ENCODE results near the gene ZNF608. TPM values are rescaled to one million over a fixed set of nuclear protein-coding genes. Genes with fewer than 3 reads are reported as not detected.

ZNF608 gene
- total RNA-seq, 3 donors from 2014 or later (not counting 1 experiment from before 2014, with no cell fraction given): 0.39 to 6.6 TPM; not detected in 1

- intact Hi-C loops (cut with micrococcal nuclease): no loop called here
- H3K4me3 Mint-ChIP-seq: no peak overlapping the region
Measured at GRCh38 chr5:124755041-124755440, 8.6 kb upstream of the ZNF608 start.

GRCh38 chr5:124754206-124754927 lies 7.9 kb upstream of the ZNF608 start:
- intact Hi-C loops (cut with micrococcal nuclease): no loop called here
- TF ChIP-seq CTCF (IDR thresholded peaks at IDR 0.05): no peak
- H3K9me3 Mint-ChIP-seq: peaks cover 0 to 2% of the 10 kb centered on the region in 2 donors
- Histone ChIP-seq H3K4me1 (ENCODE audit: control insufficient read depth, insufficient read depth, low read length) (no peaks in the 10 kb centered on the region), H3K9me3 (ENCODE audit: control insufficient read depth, insufficient read depth, low read length) (no peaks in the 10 kb centered on the region), H3K36me3 (ENCODE audit: control insufficient read depth, insufficient read depth, low read length) (no peaks in the 10 kb centered on the region), H3K27ac (ENCODE audit: low read length) (no peak overlapping the region), H3K27me3 (ENCODE audit: control insufficient read depth, insufficient read depth, low read length) (no peaks in the 10 kb centered on the region), H3K4me3 (ENCODE audit: low read length) (no peak overlapping the region)
- H3K4me3 Mint-ChIP-seq: no peak overlapping the region
- ATAC-seq (no peak), DNase-seq (no peak)
- 67% methylated on average over 7 of the region's 7 CpGs for WGBS (ENCODE audit: insufficient coverage)
- peaks cover 15 to 29% of the 10 kb centered on the region in 2 donors for H3K27me3 Mint-ChIP-seq (ENCODE audit: low read depth in 2 of 2)
- peaks cover 0 to under 1% of the 10 kb centered on the region in 2 donors for H3K4me1 Mint-ChIP-seq
- H3K36me3 Mint-ChIP-seq: peaks cover 6% of the 10 kb centered on the region
- no peak overlapping the region for H3K27ac Mint-ChIP-seq

More at GRCh38 chr5:124755041-124755440, 8.6 kb upstream of the ZNF608 start:
- Mint-ChIP-seq H3K9me3 (peaks cover 0 to 2% of the 10 kb centered on the region in 2 donors), H3K27ac (no peak overlapping the region), H3K36me3 (peaks cover 6% of the 10 kb centered on the region), H3K27me3 (ENCODE audit: low read depth in 2 of 2) (peaks cover 15 to 29% of the 10 kb centered on the region in 2 donors), H3K4me1 (no peaks in the 10 kb centered on the region)
- no peaks in the 10 kb centered on the region for H3K36me3 ChIP-seq (ENCODE audit: control insufficient read depth, insufficient read depth, low read length)
- ATAC-seq (no peak), DNase-seq (no peak)
- H3K27me3 ChIP-seq (ENCODE audit: control insufficient read depth, insufficient read depth, low read length): no peaks in the 10 kb centered on the region
- no peaks in the 10 kb centered on the region for H3K4me1 ChIP-seq (ENCODE audit: control insufficient read depth, insufficient read depth, low read length)
- 100% methylated on average over 2 of the region's 2 CpGs for WGBS (ENCODE audit: insufficient coverage)
- H3K27ac ChIP-seq (ENCODE audit: low read length): no peak overlapping the region
- H3K9me3 ChIP-seq (ENCODE audit: control insufficient read depth, insufficient read depth, low read length): no peaks in the 10 kb centered on the region
- no peak overlapping the region for H3K4me3 ChIP-seq (ENCODE audit: low read length)
- TF ChIP-seq CTCF (IDR thresholded peaks at IDR 0.05): no peak

DNA sequence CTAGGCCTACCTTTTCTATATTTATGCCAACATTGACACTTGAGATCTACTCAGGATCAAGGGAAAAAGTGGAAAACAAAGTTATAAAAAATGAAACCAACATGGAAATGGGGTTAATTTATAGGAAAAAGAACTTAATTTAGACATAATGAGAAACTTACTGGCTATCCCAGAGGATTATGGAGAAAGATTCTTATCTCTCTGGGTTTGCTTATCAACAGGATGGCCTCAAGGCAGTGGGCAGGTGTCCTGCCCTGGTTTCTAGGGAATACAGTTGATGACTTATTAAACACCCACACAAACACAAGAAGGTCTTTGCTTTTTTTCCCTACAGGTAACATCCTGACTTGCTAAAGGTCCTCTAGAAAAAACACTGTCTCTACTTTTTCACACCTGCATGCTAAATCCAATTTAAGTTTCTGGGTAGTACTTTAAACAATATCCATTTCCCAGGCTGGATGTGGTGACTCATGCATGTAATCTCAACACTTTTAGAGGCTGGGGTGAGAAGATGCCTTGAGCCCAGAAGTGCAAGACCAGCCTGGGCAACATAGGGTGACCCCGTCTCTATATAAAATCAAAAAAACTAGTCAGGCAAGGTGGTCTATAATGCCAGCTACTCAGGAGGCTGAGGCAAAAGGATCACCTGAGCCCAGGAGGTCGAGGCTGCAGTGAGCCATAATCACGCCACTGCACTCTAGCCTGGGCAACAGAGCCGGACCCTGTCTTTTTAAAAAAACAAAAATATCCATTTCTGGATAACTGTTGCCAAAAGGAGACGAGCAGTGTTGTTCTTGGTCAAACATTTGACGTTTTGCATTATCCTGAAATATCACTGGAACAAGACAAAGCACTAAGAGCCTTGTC lies 6.6 kb upstream of the ZNF608 start:
- Histone ChIP-seq H3K36me3 (ENCODE audit: control insufficient read depth, insufficient read depth, low read length) (no peaks in the 10 kb centered on the region), H3K4me1 (ENCODE audit: control insufficient read depth, insufficient read depth, low read length) (peaks cover 8% of the 10 kb centered on the region), H3K27ac (ENCODE audit: low read length) (no peak overlapping the region), H3K27me3 (ENCODE audit: control insufficient read depth, insufficient read depth, low read length) (peaks cover 2% of the 10 kb centered on the region), H3K9me3 (ENCODE audit: control insufficient read depth, insufficient read depth, low read length) (no peaks in the 10 kb centered on the region), H3K4me3 (ENCODE audit: low read length) (no peak overlapping the region)
- Mint-ChIP-seq H3K27ac (no peak overlapping the region), H3K36me3 (peaks cover 6% of the 10 kb centered on the region), H3K27me3 (ENCODE audit: low read depth in 2 of 2) (peaks cover 23 to 29% of the 10 kb centered on the region in 2 donors), H3K9me3 (peaks cover 0 to 2% of the 10 kb centered on the region in 2 donors), H3K4me1 (peaks cover 12 to 13% of the 10 kb centered on the region in 2 donors), H3K4me3 (no peak overlapping the region)
- intact Hi-C loops (cut with micrococcal nuclease): no loop called here
- ATAC-seq: no peak
- no peak for DNase-seq
- WGBS (ENCODE audit: insufficient coverage): 79% methylated on average over 6 of the region's 6 CpGs
- TF ChIP-seq CTCF (IDR thresholded peaks at IDR 0.05): no peak
